HCT116 (cell line): ENCODE data around the gene PDE6A. TPM values are rescaled to one million over a fixed set of nuclear protein-coding genes. Genes with fewer than 3 reads are reported as not detected.

Experiments
- ATAC-seq: fragments of 200-7000 bp; cut with Tn5 transposase; 2 replicates; pipeline ENCODE4 v1.9.1; 2020; ENCODE audit warnings: mild to moderate bottlenecking, moderate library complexity
- BruUV-seq: library from RNA; stranded (reverse); fragments of 400-500 nt; replicated peaks from 2 replicates; lab custom pipeline; 2021; lab: Mats Ljungman, UMichigan
- CTCF ChIA-PET: fragments of 300-600 bp; sonication (Branson Sonifier 250); formaldehyde crosslinking; loops from one replicate; lab custom pipeline; 2021; ENCODE audit warnings: antibody characterized with exemption; lab: Charles Lee
- POLR2A ChIA-PET: fragments of 300-600, 350-600 bp; sonication (Branson Sonifier 250); formaldehyde crosslinking; loops from one replicate; lab custom pipeline; 2021; ENCODE audit warnings: antibody characterized with exemption; lab: Charles Lee
- RAD21 ChIA-PET, 2 experiments: fragments of 300-600 bp; sonication (Branson Sonifier 250); formaldehyde crosslinking; loops; one replicate each; lab custom pipeline; 2023; ENCODE audit warnings: low total read pairs in 2 of 2; ENCODE audit not compliant: uncharacterized antibody in 2 of 2, unreplicated experiment in 2 of 2, low non-redundant PET in 1 of 2; lab: Charles Lee
- DNase-seq: peaks from one replicate; pipeline ENCODE4 v3.0.0-alpha.2; 2010; ENCODE audit warnings: low read depth, low spot score
- H2AFZ ChIP-seq: fragments of 200-600 bp; shearing (Covaris generic), sonication (generic); 2 replicates; pipeline ENCODE4 v1.6.1; 2017; ENCODE audit warnings: low read depth, mixed run types, mixed read lengths, antibody characterized with exemption, low read length; ENCODE audit not compliant: poor library complexity, severe bottlenecking
- H3K27ac ChIP-seq: 2 replicates; pipeline ENCODE4 v1.5.1; 2012; ENCODE audit warnings: low read depth, low read length
- H3K27me3 ChIP-seq: fragments of 200-600 bp; sonication (generic); 2 replicates; pipeline ENCODE4 v1.6.1; 2016; ENCODE audit warnings: mixed run types, low read length, mixed read lengths; ENCODE audit not compliant: insufficient read depth
- H3K36me3 ChIP-seq, 2 experiments: fragments of 200-500 bp in 1 of 2; fragments of 200-600 bp in 1 of 2; sonication (Bioruptor generic) in 1 of 2; sonication (generic) in 1 of 2; 2 replicates each; pipeline versions ENCODE4 v1.5.1 to v1.6.1; 2014 to 2016; ENCODE audit warnings: low read length in 2 of 2, inconsistent platforms in 1 of 2, mixed read lengths in 1 of 2, mixed run types in 1 of 2; ENCODE audit not compliant: insufficient read depth in 2 of 2, control insufficient read depth in 1 of 2
- H3K4me1 ChIP-seq, 2 experiments: fragments of 200-600 bp in 1 of 2; sonication (generic) in 1 of 2; 2 replicates each; pipeline versions ENCODE4 v1.5.1 to v1.6.1; 2012 to 2017; ENCODE audit warnings: low read length in 2 of 2, inconsistent platforms in 1 of 2, mild to moderate bottlenecking in 1 of 2, mixed read lengths in 1 of 2, mixed run types in 1 of 2, moderate library complexity in 1 of 2; ENCODE audit not compliant: insufficient read depth in 2 of 2, control insufficient read depth in 1 of 2
- H3K4me2 ChIP-seq: fragments of 200-600 bp; sonication (generic); 2 replicates; pipeline ENCODE4 v1.6.1; 2017; ENCODE audit warnings: mixed run types, low read length, mixed read lengths
- H3K4me3 ChIP-seq, 2 experiments: fragments of 200-600 bp in 1 of 2; sonication (generic) in 1 of 2; replicated peaks in 1 of 2; 2 replicates each; pipeline ENCODE4 v1.5.1; 2011 to 2016; ENCODE audit warnings: low read length in 2 of 2, control low read depth in 1 of 2, low read depth in 1 of 2, mild to moderate bottlenecking in 1 of 2, mixed read lengths in 1 of 2, mixed run types in 1 of 2
- H3K79me2 ChIP-seq: fragments of 200-600 bp; sonication (generic); 2 replicates; pipeline ENCODE4 v1.6.1; 2017; ENCODE audit warnings: mild to moderate bottlenecking, mixed run types, low read length, moderate library complexity, mixed read lengths; ENCODE audit not compliant: insufficient read depth
- H3K9ac ChIP-seq: fragments of 200-600 bp; sonication (generic); 2 replicates; pipeline ENCODE4 v1.6.1; 2016; ENCODE audit warnings: low read length, mixed read lengths
- H3K9me2 ChIP-seq: fragments of 200-600 bp; sonication (generic), shearing (Covaris generic); 2 replicates; pipeline ENCODE4 v1.6.1; 2017; ENCODE audit warnings: mixed run types, mild to moderate bottlenecking, moderate library complexity; ENCODE audit not compliant: insufficient read depth
- H3K9me3 ChIP-seq, 2 experiments: fragments of 200-500 bp in 1 of 2; fragments of 200-600 bp in 1 of 2; sonication (Bioruptor generic) in 1 of 2; sonication (generic) in 1 of 2; 2 replicates each; pipeline ENCODE4 v1.6.1; 2014 to 2017; ENCODE audit warnings: low read length in 2 of 2, mixed read lengths in 2 of 2, inconsistent platforms in 1 of 2, low read depth in 1 of 2, mild to moderate bottlenecking in 1 of 2, mixed run types in 1 of 2, moderate library complexity in 1 of 2; ENCODE audit not compliant: control insufficient read depth in 1 of 2, insufficient read depth in 1 of 2
- H4K20me1 ChIP-seq: fragments of 200-600 bp; sonication (generic), shearing (Covaris generic); 2 replicates; pipeline ENCODE4 v1.6.1; 2017; ENCODE audit warnings: mixed run types, mild to moderate bottlenecking, moderate library complexity; ENCODE audit not compliant: insufficient read depth
- ATF3 ChIP-seq: IDR thresholded peaks from 2 replicates; pipeline ENCODE4 v1.6.1; 2012
- CBX3 ChIP-seq: IDR thresholded peaks from 2 replicates; pipeline ENCODE4 v1.6.1; 2012; ENCODE audit warnings: low read depth
- ELF1 ChIP-seq: IDR thresholded peaks from 2 replicates; pipeline ENCODE4 v1.6.1; 2012; ENCODE audit warnings: low read depth, borderline replicate concordance
- EZH2 ChIP-seq: fragments of 200-600 bp; sonication (generic); IDR thresholded peaks from 2 replicates; pipeline ENCODE4 v1.6.1; 2017; ENCODE audit warnings: antibody characterized with exemption, mixed run types
- MAX ChIP-seq: IDR thresholded peaks from 2 replicates; pipeline ENCODE4 v1.6.1; 2012
- POLR2A ChIP-seq: IDR thresholded peaks from 2 replicates; pipeline ENCODE4 v1.7.0; 2011; ENCODE audit warnings: borderline replicate concordance; ENCODE audit not compliant: insufficient read depth, insufficient read length; ENCODE audit errors: extremely low read depth
- RAD21 ChIP-seq: IDR thresholded peaks from 2 replicates; pipeline ENCODE4 v1.6.1; 2012; ENCODE audit warnings: low read depth, mild to moderate bottlenecking
- REST ChIP-seq: IDR thresholded peaks from 2 replicates; pipeline ENCODE4 v1.6.1; 2012; ENCODE audit warnings: low read depth
- SIN3A ChIP-seq: IDR thresholded peaks from 2 replicates; pipeline ENCODE4 v1.6.1; 2012; ENCODE audit warnings: low read depth
- SP1 ChIP-seq: IDR thresholded peaks from 2 replicates; pipeline ENCODE4 v1.6.1; 2012; ENCODE audit warnings: low read depth
- SRF ChIP-seq: IDR thresholded peaks from 2 replicates; pipeline ENCODE4 v1.6.1; 2012; ENCODE audit warnings: low read depth
- TCF7L2 ChIP-seq: IDR thresholded peaks from 2 replicates; pipeline ENCODE4 v1.7.0; 2011; ENCODE audit warnings: borderline replicate concordance, inconsistent platforms; ENCODE audit not compliant: insufficient read depth, insufficient read length; ENCODE audit errors: extremely low read depth
- ZFX ChIP-seq: fragments of 450-650 bp; IDR thresholded peaks from 2 replicates; pipeline ENCODE4 v1.6.1; 2017
- ZNF274 ChIP-seq: fragments of 200-500 bp; sonication (Bioruptor generic); IDR thresholded peaks from 2 replicates; pipeline ENCODE4 v1.6.1; 2014; ENCODE audit warnings: mild to moderate bottlenecking, low read depth, low read length, inconsistent platforms
- intact Hi-C: fragments of 100-400 bp; cut with micrococcal nuclease; formaldehyde crosslinking; loops from 2 replicates; pipeline ENCODE4 v1.10.0; 2022
- total RNA-seq: library from RNA; stranded (reverse); gene quantifications from one replicate; pipeline ENCODE4 v1.2.1, GENCODE V29; 2021; ENCODE audit not compliant: unreplicated experiment
- TF ChIP-seq, protein P1 (sequence below), 3 experiments: fragments of 200-600 bp in 1 of 3; sonication (generic) in 1 of 3; IDR thresholded peaks in 2 of 3; conservative IDR thresholded peaks in 1 of 3; 2 replicates each; pipeline ENCODE4 v1.5.1; 2012 to 2017; ENCODE audit warnings: low read depth in 2 of 3, low read length in 2 of 3, antibody characterized with exemption in 1 of 3, borderline replicate concordance in 1 of 3, control low read depth in 1 of 3, mild to moderate bottlenecking in 1 of 3, mixed read lengths in 1 of 3, mixed run types in 1 of 3, moderate library complexity in 1 of 3; ENCODE audit not compliant: insufficient read depth in 1 of 3

The PDE6A gene
- total RNA-seq, 1 experiment from 2014 or later, result not detected

DNA sequence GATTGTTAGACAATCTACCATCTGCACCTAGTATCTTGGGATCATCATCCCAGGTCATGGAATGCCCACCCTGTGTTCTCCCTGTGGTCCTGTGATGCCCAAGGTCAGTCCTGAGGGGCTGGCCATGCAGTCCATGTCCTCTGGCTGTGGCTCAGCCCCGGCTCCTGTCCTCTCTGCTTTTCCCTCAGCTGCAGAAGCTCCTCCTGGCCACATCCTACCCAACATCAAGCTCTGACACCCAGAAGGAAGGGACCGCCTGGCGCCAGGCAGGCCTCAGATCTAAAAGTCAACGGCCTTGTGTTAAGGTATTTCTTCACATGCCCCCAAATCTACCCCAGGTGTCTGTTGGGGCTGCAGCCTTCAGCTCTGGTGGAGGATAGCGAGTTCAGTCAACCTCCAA lies 114.0 kb downstream of the PDE6A start (continued):
- TF ChIP-seq, protein P1, sequence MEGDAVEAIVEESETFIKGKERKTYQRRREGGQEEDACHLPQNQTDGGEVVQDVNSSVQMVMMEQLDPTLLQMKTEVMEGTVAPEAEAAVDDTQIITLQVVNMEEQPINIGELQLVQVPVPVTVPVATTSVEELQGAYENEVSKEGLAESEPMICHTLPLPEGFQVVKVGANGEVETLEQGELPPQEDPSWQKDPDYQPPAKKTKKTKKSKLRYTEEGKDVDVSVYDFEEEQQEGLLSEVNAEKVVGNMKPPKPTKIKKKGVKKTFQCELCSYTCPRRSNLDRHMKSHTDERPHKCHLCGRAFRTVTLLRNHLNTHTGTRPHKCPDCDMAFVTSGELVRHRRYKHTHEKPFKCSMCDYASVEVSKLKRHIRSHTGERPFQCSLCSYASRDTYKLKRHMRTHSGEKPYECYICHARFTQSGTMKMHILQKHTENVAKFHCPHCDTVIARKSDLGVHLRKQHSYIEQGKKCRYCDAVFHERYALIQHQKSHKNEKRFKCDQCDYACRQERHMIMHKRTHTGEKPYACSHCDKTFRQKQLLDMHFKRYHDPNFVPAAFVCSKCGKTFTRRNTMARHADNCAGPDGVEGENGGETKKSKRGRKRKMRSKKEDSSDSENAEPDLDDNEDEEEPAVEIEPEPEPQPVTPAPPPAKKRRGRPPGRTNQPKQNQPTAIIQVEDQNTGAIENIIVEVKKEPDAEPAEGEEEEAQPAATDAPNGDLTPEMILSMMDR (IDR thresholded peaks at IDR 0.05 in 2 of 3, conservative IDR thresholded peaks at IDR 0.05 in 1 of 3; ENCODE audit: borderline replicate concordance in 1 of 3, insufficient read depth in 1 of 3, low read depth in 2 of 3, low read length in 2 of 3), result no peak
- TF ChIP-seq RAD21, result no peak
- TF ChIP-seq EZH2, result no peak
- TF ChIP-seq ELF1, result no peak
- TF ChIP-seq SIN3A, result no peak
- no peak for TF ChIP-seq MAX
- no peak for TF ChIP-seq CBX3
- TF ChIP-seq TCF7L2, result no peak

GRCh38 chr5:149829954-149830353 lies 114.6 kb downstream of the PDE6A start:
- H3K27me3 ChIP-seq, result no peaks in the 10 kb centered on the region
- no peaks in the 10 kb centered on the region for H3K9me3 ChIP-seq
- H4K20me1 ChIP-seq, result no peaks in the 10 kb centered on the region
- H3K36me3 ChIP-seq, result no peaks in the 10 kb centered on the region
- H3K4me3 ChIP-seq, result no peak overlapping the region
- ChIA-PET RAD21 (interaction anchor here in 1 of 2 experiments (0.6 kb wide), 1 partner anchor 163 kb away, joined by 7 read pairs; no protein-coding TSS in a partner anchor), CTCF (interaction anchor here (0.8 to 7.0 kb wide), 7 partner anchors 9 to 193 kb away, joined by 3 to 54 read pairs (median 14); no protein-coding TSS in a partner anchor), POLR2A (no interaction called here)
- no peak overlapping the region for H3K4me2 ChIP-seq
- H3K9me2 ChIP-seq, result no peaks in the 10 kb centered on the region
- no peaks in the 10 kb centered on the region for H3K79me2 ChIP-seq
- H3K9ac ChIP-seq, result no peak overlapping the region
- H2AFZ ChIP-seq, result no peak overlapping the region
- no peak overlapping the region for H3K27ac ChIP-seq
- no peak for ATAC-seq
- intact Hi-C loops, result no loop called here
- BruUV-seq, result no TSS peak
- TF ChIP-seq SRF (no peak), SIN3A (no peak), ELF1 (no peak), ATF3 (no peak), MAX (no peak), ZNF274 (no peak), REST (no peak), RAD21 (peak; percentile 13; the same call in 1 of the 2 replicates), POLR2A (no peak), ZFX (no peak), CBX3 (no peak), SP1 (no peak)
- TF ChIP-seq, protein P1 (IDR thresholded peaks at IDR 0.05 in 2 of 3, conservative IDR thresholded peaks at IDR 0.05 in 1 of 3; ENCODE audit: borderline replicate concordance in 1 of 3, insufficient read depth in 1 of 3, low read depth in 2 of 3, low read length in 2 of 3), result peak in 2 of 3 experiments; percentile 21 to 31; a peak in 2 of 6 replicates
- no peak for DNase-seq
- no peaks in the 10 kb centered on the region; a peak in 1 of 4 replicates for H3K4me1 ChIP-seq
